ENCODE measurements around the gene DIO3.
"Not testable (repeated sequence)": the region's sequence is repeated elsewhere in the genome, so short reads cannot be mapped to it uniquely, and the experiment has no call there.

DIO3 gene

GRCh38 chr14:101546706-101547105, 14.6 kb upstream of the DIO3 start:
- no peak for FAIRE-seq
- no peak for DNase-seq (ENCODE audit: insufficient read length)
- TF ChIP-seq TAF1 (IDR thresholded peaks at IDR 0.05; ENCODE audit: borderline replicate concordance, low read depth, low read length) (no peak), POLR2AphosphoS5 (IDR thresholded peaks at IDR 0.05; ENCODE audit: low read depth, low read length) (no peak), POLR2A (IDR thresholded peaks at IDR 0.05; ENCODE audit: low read depth, low read length) (no peak)

- DNase-seq (ENCODE audit: insufficient read length) = no peak
- TF ChIP-seq TAF1 (IDR thresholded peaks at IDR 0.05; ENCODE audit: borderline replicate concordance, low read depth, low read length) (no peak), POLR2AphosphoS5 (IDR thresholded peaks at IDR 0.05; ENCODE audit: low read depth, low read length) (no peak), POLR2A (IDR thresholded peaks at IDR 0.05; ENCODE audit: low read depth, low read length) (no peak)
- FAIRE-seq = no peak
Observed at GRCh38 chr14:101547107-101547738, 14.1 kb upstream of the DIO3 start.

GRCh38 chr14:101547961-101548669, 13.2 kb upstream of the DIO3 start:
- no peak for TF ChIP-seq POLR2A (IDR thresholded peaks at IDR 0.05; ENCODE audit: low read depth, low read length)
- TF ChIP-seq TAF1 (IDR thresholded peaks at IDR 0.05; ENCODE audit: borderline replicate concordance, low read depth, low read length) = no peak
- TF ChIP-seq POLR2AphosphoS5 (IDR thresholded peaks at IDR 0.05; ENCODE audit: low read depth, low read length) = no peak
- DNase-seq (ENCODE audit: insufficient read length) (no peak), FAIRE-seq (no peak)

GRCh38 chr14:101548710-101549109, 12.6 kb upstream of the DIO3 start:
- DNase-seq (ENCODE audit: insufficient read length) (no peak), FAIRE-seq (no peak)
- TF ChIP-seq POLR2A (IDR thresholded peaks at IDR 0.05; ENCODE audit: low read depth, low read length) (no peak), TAF1 (IDR thresholded peaks at IDR 0.05; ENCODE audit: borderline replicate concordance, low read depth, low read length) (no peak), POLR2AphosphoS5 (IDR thresholded peaks at IDR 0.05; ENCODE audit: low read depth, low read length) (no peak)

GRCh38 chr14:101549154-101549553, 12.1 kb upstream of the DIO3 start:
- TF ChIP-seq POLR2A (IDR thresholded peaks at IDR 0.05; ENCODE audit: low read depth, low read length) = no peak
- no peak for TF ChIP-seq TAF1 (IDR thresholded peaks at IDR 0.05; ENCODE audit: borderline replicate concordance, low read depth, low read length)
- TF ChIP-seq POLR2AphosphoS5 (IDR thresholded peaks at IDR 0.05; ENCODE audit: low read depth, low read length) = no peak
- DNase-seq (ENCODE audit: insufficient read length) (no peak), FAIRE-seq (no peak)

GRCh38 chr14:101550202-101550912, 10.9 kb upstream of the DIO3 start:
- DNase-seq (ENCODE audit: insufficient read length); FAIRE-seq: not testable (repeated sequence)

GRCh38 chr14:101551729-101552595, 9.3 kb upstream of the DIO3 start:
- no peak for FAIRE-seq
- TF ChIP-seq POLR2AphosphoS5 (IDR thresholded peaks at IDR 0.05; ENCODE audit: low read depth, low read length) (no peak), TAF1 (IDR thresholded peaks at IDR 0.05; ENCODE audit: borderline replicate concordance, low read depth, low read length) (no peak), POLR2A (IDR thresholded peaks at IDR 0.05; ENCODE audit: low read depth, low read length) (no peak)

GRCh38 chr14:101552786-101553231, 8.5 kb upstream of the DIO3 start:
- FAIRE-seq (no peak), DNase-seq (ENCODE audit: insufficient read length) (no peak)
- TF ChIP-seq POLR2AphosphoS5 (IDR thresholded peaks at IDR 0.05; ENCODE audit: low read depth, low read length) = no peak
- no peak for TF ChIP-seq TAF1 (IDR thresholded peaks at IDR 0.05; ENCODE audit: borderline replicate concordance, low read depth, low read length)
- TF ChIP-seq POLR2A (IDR thresholded peaks at IDR 0.05; ENCODE audit: low read depth, low read length) = no peak

More at GRCh38 chr14:101551729-101552595, 9.3 kb upstream of the DIO3 start:
- DNase-seq (ENCODE audit: insufficient read length) = no peak

GRCh38 chr14:101553393-101553792, 7.9 kb upstream of the DIO3 start:
- FAIRE-seq (no peak), DNase-seq (ENCODE audit: insufficient read length) (no peak)
- TF ChIP-seq POLR2A (IDR thresholded peaks at IDR 0.05; ENCODE audit: low read depth, low read length) (no peak), POLR2AphosphoS5 (IDR thresholded peaks at IDR 0.05; ENCODE audit: low read depth, low read length) (no peak), TAF1 (IDR thresholded peaks at IDR 0.05; ENCODE audit: borderline replicate concordance, low read depth, low read length) (no peak)

- DNase-seq (ENCODE audit: insufficient read length) (no peak), FAIRE-seq (no peak)
- no peak for TF ChIP-seq POLR2AphosphoS5 (IDR thresholded peaks at IDR 0.05; ENCODE audit: low read depth, low read length)
- no peak for TF ChIP-seq TAF1 (IDR thresholded peaks at IDR 0.05; ENCODE audit: borderline replicate concordance, low read depth, low read length)
- TF ChIP-seq POLR2A (IDR thresholded peaks at IDR 0.05; ENCODE audit: low read depth, low read length) = no peak
Observed at GRCh38 chr14:101553931-101554330, 7.4 kb upstream of the DIO3 start.
